Glutamatergic neuron (in vitro differentiated cells): ENCODE results near the gene TBC1D28. TPM values are rescaled to one million over a fixed set of nuclear protein-coding genes. Genes with fewer than 3 reads are reported as not detected.
"Not testable (repeated sequence)": the region's sequence is repeated elsewhere in the genome, so short reads cannot be mapped to it uniquely, and the experiment has no call there.

Experiments
- DNase-seq: peaks from one replicate; pipeline ENCODE4 v3.0.0; 2022
- H3K27ac Mint-ChIP-seq: one replicate; pipeline ENCODE4 v1.8.0; 2020; ENCODE audit warnings: mild to moderate bottlenecking, mixed read lengths, inconsistent platforms; ENCODE audit not compliant: unreplicated experiment
- H3K27me3 Mint-ChIP-seq: one replicate; pipeline ENCODE4 v1.8.0; 2020; ENCODE audit warnings: mild to moderate bottlenecking, moderate library complexity, mixed read lengths, inconsistent platforms; ENCODE audit not compliant: unreplicated experiment
- H3K36me3 Mint-ChIP-seq: one replicate; pipeline ENCODE4 v1.8.0; 2020; ENCODE audit warnings: mild to moderate bottlenecking, mixed read lengths, inconsistent platforms; ENCODE audit not compliant: unreplicated experiment
- H3K4me1 Mint-ChIP-seq: one replicate; pipeline ENCODE4 v1.8.0; 2020; ENCODE audit warnings: mild to moderate bottlenecking, low read depth, mixed read lengths, inconsistent platforms; ENCODE audit not compliant: unreplicated experiment
- H3K4me3 Mint-ChIP-seq: one replicate; pipeline ENCODE4 v1.8.0; 2020; ENCODE audit warnings: mild to moderate bottlenecking, mixed read lengths, inconsistent platforms; ENCODE audit not compliant: unreplicated experiment
- H3K9me3 Mint-ChIP-seq: one replicate; pipeline ENCODE4 v1.8.0; 2020; ENCODE audit warnings: mild to moderate bottlenecking, moderate library complexity, mixed read lengths, inconsistent platforms; ENCODE audit not compliant: unreplicated experiment
- total RNA-seq: library from RNA; stranded (reverse); fragmentation: NEBNext Ultra II Directional; extraction: Animal tissue kit (Norgen Biotek cat#: 25700); gene quantifications from one replicate; pipeline ENCODE4 v1.2.1, GENCODE V29; 2021; ENCODE audit not compliant: unreplicated experiment
- TF ChIP-seq, protein P1 (sequence below): fragments of 200-600 bp; sonication (generic); IDR thresholded peaks from one replicate; pipeline ENCODE4 v1.5.0; 2021; ENCODE audit not compliant: partially characterized antibody, unreplicated experiment

Gene TBC1D28
- total RNA-seq, 1 donor from 2014 or later, result 0.44 TPM

- H3K27ac Mint-ChIP-seq, H3K4me1 Mint-ChIP-seq, H3K27me3 Mint-ChIP-seq, H3K4me3 Mint-ChIP-seq, H3K9me3 Mint-ChIP-seq, H3K36me3 Mint-ChIP-seq: not testable (repeated sequence)
- TF ChIP-seq, protein P1, sequence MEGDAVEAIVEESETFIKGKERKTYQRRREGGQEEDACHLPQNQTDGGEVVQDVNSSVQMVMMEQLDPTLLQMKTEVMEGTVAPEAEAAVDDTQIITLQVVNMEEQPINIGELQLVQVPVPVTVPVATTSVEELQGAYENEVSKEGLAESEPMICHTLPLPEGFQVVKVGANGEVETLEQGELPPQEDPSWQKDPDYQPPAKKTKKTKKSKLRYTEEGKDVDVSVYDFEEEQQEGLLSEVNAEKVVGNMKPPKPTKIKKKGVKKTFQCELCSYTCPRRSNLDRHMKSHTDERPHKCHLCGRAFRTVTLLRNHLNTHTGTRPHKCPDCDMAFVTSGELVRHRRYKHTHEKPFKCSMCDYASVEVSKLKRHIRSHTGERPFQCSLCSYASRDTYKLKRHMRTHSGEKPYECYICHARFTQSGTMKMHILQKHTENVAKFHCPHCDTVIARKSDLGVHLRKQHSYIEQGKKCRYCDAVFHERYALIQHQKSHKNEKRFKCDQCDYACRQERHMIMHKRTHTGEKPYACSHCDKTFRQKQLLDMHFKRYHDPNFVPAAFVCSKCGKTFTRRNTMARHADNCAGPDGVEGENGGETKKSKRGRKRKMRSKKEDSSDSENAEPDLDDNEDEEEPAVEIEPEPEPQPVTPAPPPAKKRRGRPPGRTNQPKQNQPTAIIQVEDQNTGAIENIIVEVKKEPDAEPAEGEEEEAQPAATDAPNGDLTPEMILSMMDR, result peak; percentile 98
- peak; percentile 82 for DNase-seq
Observed at GRCh38 chr17:18625509-18626104, 18.6 kb downstream of the TBC1D28 start.

GRCh38 chr17:18624862-18625501 lies 19.2 kb downstream of the TBC1D28 start:
- H3K36me3 Mint-ChIP-seq, H3K4me3 Mint-ChIP-seq, DNase-seq, H3K4me1 Mint-ChIP-seq, H3K9me3 Mint-ChIP-seq, H3K27ac Mint-ChIP-seq, H3K27me3 Mint-ChIP-seq: not testable (repeated sequence)

DNA sequence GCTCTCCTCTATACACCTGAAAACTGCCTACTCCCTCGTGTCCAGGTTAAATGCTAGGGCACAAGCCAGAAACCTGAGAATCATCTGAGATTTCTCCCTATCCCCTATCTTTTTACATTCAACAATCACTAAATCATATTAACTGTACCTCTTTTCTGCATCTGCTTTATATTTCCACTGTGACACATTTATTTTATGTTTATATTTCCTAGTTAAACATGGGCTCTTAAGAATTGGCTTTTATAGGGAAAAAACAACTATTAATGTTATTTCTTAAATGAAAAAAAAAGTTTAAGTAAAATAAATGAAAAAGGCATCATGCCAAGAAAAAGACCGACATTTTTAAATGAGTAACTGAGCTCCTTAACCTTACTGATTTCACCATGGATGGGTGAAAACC lies 26.6 kb downstream of the TBC1D28 start:
- not testable (repeated sequence) for H3K36me3 Mint-ChIP-seq, H3K27me3 Mint-ChIP-seq, H3K4me1 Mint-ChIP-seq, H3K4me3 Mint-ChIP-seq, H3K27ac Mint-ChIP-seq, DNase-seq, H3K9me3 Mint-ChIP-seq

DNA sequence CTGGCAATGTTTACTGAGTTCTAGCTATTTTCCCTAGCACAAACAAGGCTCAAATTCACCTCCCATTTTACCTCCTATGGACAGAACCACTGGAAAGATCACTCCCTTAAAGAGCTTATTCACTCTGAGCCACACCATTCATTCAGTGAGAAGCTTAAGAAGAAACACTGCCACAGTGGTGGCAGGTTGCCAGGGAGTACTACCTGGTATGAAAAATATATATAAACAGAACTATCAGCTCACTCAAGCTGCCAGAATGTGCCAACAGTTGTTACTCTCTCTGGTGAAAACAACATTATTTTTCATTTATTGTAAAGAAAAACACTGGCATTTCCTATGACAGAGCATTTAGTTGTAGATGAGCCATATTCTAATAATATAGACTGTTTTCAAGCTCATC lies 31.2 kb downstream of the TBC1D28 start:
- not testable (repeated sequence) for H3K4me1 Mint-ChIP-seq, H3K9me3 Mint-ChIP-seq

GRCh38 chr17:18593138-18593537 lies 51.1 kb downstream of the TBC1D28 start:
- DNase-seq, H3K4me1 Mint-ChIP-seq, H3K9me3 Mint-ChIP-seq, H3K4me3 Mint-ChIP-seq, H3K27ac Mint-ChIP-seq, H3K27me3 Mint-ChIP-seq, H3K36me3 Mint-ChIP-seq: not testable (repeated sequence)

More for the DNA sequence above, 31.2 kb downstream of the TBC1D28 start:
- not testable (repeated sequence) for DNase-seq, H3K27me3 Mint-ChIP-seq, H3K27ac Mint-ChIP-seq, H3K4me3 Mint-ChIP-seq, H3K36me3 Mint-ChIP-seq

Other genes starting within 250 kb of the TBC1D28 start
- gene LGALS9C, start 167.6 kb downstream of the TBC1D28 start, total RNA-seq, result not detected
- 31.4 TPM for gene FOXO3B, start 37.9 kb upstream of the TBC1D28 start, total RNA-seq
- not detected for gene FBXW10, start 99.7 kb upstream of the TBC1D28 start, total RNA-seq
- 35.9 TPM for gene TVP23B, start 136.8 kb upstream of the TBC1D28 start, total RNA-seq
- 76.0 TPM for gene PRPSAP2, start 213.7 kb upstream of the TBC1D28 start, total RNA-seq